ENCODE measurements around the gene FTO. TPM values are rescaled to one million over a fixed set of nuclear protein-coding genes. Genes with fewer than 3 reads are reported as not detected.

Gene FTO
- total RNA-seq, 1 experiment from 2014 or later, result 78.3 TPM

DNA sequence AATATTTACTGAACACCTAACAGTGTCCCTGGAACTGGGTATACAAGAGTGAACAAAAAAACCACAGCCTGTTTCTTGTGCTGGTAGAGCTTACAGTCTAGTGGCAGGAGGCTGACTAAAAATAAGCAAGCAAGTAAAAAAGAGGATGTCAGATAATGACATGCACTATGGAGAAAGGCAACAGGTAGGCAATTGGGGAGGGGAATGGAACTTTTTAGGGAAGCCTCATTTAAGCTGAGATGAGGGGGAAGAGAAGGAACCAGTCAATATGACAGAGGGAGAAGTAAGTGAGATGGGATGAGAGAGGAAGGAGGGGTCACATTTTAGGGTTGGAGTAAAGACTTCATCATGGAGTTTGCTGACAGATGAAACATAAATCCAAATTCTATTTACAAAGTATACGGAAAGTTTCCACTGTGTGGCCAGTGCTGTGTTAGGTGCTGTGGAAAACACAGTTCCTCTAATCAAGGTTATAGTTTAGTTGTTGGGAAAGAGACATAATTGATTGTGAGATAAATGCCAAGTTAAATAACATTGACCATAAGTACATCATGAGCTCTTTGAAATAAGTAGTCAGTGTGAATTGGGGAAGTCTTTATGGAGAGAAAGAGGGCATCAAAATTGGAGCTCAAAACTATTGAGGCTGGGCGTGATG lies 251.4 kb downstream of the FTO start:
- H3K4me3 Mint-ChIP-seq (ENCODE audit: unreplicated experiment), result no peak overlapping the region
- peaks cover 6% of the 10 kb centered on the region for H3K4me1 Mint-ChIP-seq (ENCODE audit: low read depth, unreplicated experiment)
- no peaks in the 10 kb centered on the region for H3K27me3 Mint-ChIP-seq (ENCODE audit: insufficient read depth, unreplicated experiment)
- TF ChIP-seq, protein P1, sequence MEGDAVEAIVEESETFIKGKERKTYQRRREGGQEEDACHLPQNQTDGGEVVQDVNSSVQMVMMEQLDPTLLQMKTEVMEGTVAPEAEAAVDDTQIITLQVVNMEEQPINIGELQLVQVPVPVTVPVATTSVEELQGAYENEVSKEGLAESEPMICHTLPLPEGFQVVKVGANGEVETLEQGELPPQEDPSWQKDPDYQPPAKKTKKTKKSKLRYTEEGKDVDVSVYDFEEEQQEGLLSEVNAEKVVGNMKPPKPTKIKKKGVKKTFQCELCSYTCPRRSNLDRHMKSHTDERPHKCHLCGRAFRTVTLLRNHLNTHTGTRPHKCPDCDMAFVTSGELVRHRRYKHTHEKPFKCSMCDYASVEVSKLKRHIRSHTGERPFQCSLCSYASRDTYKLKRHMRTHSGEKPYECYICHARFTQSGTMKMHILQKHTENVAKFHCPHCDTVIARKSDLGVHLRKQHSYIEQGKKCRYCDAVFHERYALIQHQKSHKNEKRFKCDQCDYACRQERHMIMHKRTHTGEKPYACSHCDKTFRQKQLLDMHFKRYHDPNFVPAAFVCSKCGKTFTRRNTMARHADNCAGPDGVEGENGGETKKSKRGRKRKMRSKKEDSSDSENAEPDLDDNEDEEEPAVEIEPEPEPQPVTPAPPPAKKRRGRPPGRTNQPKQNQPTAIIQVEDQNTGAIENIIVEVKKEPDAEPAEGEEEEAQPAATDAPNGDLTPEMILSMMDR (IDR thresholded peaks at IDR 0.05; ENCODE audit: insufficient read depth in 1 of 2, low read depth in 1 of 2, low read length in 1 of 2, severe bottlenecking in 1 of 2, unreplicated experiment in 1 of 2), result no peak
- intact Hi-C loops (cut with micrococcal nuclease; ENCODE audit: unreplicated experiment), result no loop called here
- 0 out of 2 replicates have a peak, but pooled peaks cover 6% of the 10 kb centered on the region for H3K4me1 ChIP-seq
- H3K4me3 ChIP-seq (ENCODE audit: low read depth, low read length), result no peak overlapping the region
- DNase-seq, result no peak
- H3K36me3 Mint-ChIP-seq (ENCODE audit: insufficient read depth, unreplicated experiment), result no peaks in the 10 kb centered on the region
- H3K9me3 Mint-ChIP-seq (ENCODE audit: unreplicated experiment), result no peaks in the 10 kb centered on the region
- no peak overlapping the region for H3K27ac Mint-ChIP-seq (ENCODE audit: unreplicated experiment)
- CTCF ChIA-PET, result no interaction called here
- H3K36me3 ChIP-seq (ENCODE audit: control insufficient read depth, insufficient read depth, low read length), result no peaks in the 10 kb centered on the region
- POLR2A ChIA-PET, result no interaction called here
- no peaks in the 10 kb centered on the region for H3K27me3 ChIP-seq (replicated peaks; ENCODE audit: control insufficient read depth, insufficient read depth, low read length)
- H3K9me3 ChIP-seq, result no peaks in the 10 kb centered on the region
- BruUV-seq (replicated peaks), result no TSS peak

DNA sequence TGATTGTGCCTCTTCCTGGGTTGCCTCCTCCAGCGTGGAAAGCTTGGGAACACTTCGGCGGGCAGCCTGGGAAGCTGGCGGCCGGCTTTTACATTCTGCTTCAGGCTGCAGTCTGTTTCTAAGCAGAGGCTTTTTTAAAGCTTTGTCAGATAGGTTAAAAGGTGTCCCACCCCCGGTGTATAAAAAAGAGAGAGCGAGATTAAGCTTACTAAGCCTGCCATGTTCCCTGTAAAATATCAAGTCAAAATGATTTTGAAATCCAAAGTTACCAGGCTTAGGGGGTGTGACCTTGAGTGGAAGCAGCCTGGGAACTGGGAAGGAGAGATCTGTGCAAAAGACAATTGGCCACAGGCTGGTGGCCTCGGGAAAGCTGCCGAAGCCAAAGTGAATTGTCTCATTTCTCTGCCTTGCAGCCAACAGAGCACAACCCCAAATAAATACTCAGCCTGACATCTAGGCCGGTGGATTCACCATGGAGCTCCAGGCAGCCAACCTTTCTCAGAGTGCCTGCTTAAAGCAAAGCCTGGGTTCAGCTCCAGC lies 254.5 kb downstream of the FTO start:
- POLR2A ChIA-PET, result no interaction called here
- BruUV-seq (replicated peaks), result no TSS peak
- H3K36me3 Mint-ChIP-seq (ENCODE audit: insufficient read depth, unreplicated experiment), result no peaks in the 10 kb centered on the region
- H3K27me3 Mint-ChIP-seq (ENCODE audit: insufficient read depth, unreplicated experiment), result no peaks in the 10 kb centered on the region
- Histone ChIP-seq H3K36me3 (ENCODE audit: control insufficient read depth, insufficient read depth, low read length) (no peaks in the 10 kb centered on the region), H3K4me3 (ENCODE audit: low read depth, low read length) (no peak overlapping the region), H3K27me3 (replicated peaks; ENCODE audit: control insufficient read depth, insufficient read depth, low read length) (no peaks in the 10 kb centered on the region), H3K9me3 (no peaks in the 10 kb centered on the region), H3K4me1 (no peaks in the 10 kb centered on the region)
- CTCF ChIA-PET, result no interaction called here
- H3K4me3 Mint-ChIP-seq (ENCODE audit: unreplicated experiment), result no peak overlapping the region
- TF ChIP-seq, protein P1 (IDR thresholded peaks at IDR 0.05; ENCODE audit: insufficient read depth in 1 of 2, low read depth in 1 of 2, low read length in 1 of 2, severe bottlenecking in 1 of 2, unreplicated experiment in 1 of 2), result no peak
- DNase-seq, result no peak
- H3K9me3 Mint-ChIP-seq (ENCODE audit: unreplicated experiment), result no peaks in the 10 kb centered on the region
- no peak overlapping the region for H3K27ac Mint-ChIP-seq (ENCODE audit: unreplicated experiment)
- intact Hi-C loops (cut with micrococcal nuclease; ENCODE audit: unreplicated experiment), result no loop called here
- peaks cover 6% of the 10 kb centered on the region for H3K4me1 Mint-ChIP-seq (ENCODE audit: low read depth, unreplicated experiment)

DNA sequence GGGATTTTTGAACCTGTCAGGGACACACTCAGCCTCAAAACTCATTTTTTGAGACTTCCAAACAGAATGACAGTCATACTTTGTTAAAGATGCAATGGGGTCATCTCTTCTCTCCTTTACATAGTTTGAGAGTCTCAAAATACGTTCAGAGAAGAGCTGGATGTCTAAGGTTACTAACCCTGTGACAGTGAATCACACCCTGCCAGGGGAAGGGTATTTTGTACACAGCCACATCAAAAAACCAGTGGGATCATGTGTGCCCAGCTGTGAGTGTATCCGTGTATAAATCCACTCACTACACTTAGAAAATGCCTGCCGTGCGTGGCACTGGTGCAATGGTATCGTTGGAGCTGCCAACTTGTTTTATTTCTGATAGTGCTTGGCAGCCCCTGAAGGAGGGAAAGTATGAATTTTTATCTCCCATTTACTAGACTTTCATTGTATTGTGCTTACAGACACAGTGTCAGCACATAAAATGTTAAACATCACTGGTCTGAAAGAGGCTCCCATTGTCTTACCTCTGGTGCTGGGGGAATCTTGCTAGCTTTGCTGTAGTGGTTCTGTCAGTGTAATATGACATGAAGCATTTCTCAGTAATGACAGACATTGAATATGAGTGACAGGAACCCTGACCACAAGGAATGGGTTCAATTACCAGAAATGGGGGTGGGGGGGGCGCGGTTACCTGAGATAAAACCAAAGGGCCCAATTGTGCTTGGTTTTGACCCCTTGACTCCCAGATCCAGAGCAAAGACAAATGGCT lies 256.3 kb downstream of the FTO start:
- H3K9me3 Mint-ChIP-seq (ENCODE audit: unreplicated experiment), result no peaks in the 10 kb centered on the region
- TF ChIP-seq, protein P1 (IDR thresholded peaks at IDR 0.05; ENCODE audit: insufficient read depth in 1 of 2, low read depth in 1 of 2, low read length in 1 of 2, severe bottlenecking in 1 of 2, unreplicated experiment in 1 of 2), result no peak
- Histone ChIP-seq H3K4me1 (no peaks in the 10 kb centered on the region), H3K27me3 (replicated peaks; ENCODE audit: control insufficient read depth, insufficient read depth, low read length) (no peaks in the 10 kb centered on the region), H3K9me3 (no peaks in the 10 kb centered on the region), H3K36me3 (ENCODE audit: control insufficient read depth, insufficient read depth, low read length) (no peaks in the 10 kb centered on the region), H3K4me3 (ENCODE audit: low read depth, low read length) (no peak overlapping the region)
- H3K36me3 Mint-ChIP-seq (ENCODE audit: insufficient read depth, unreplicated experiment), result no peaks in the 10 kb centered on the region
- CTCF ChIA-PET, result interaction anchor here (0.6 kb wide), 1 partner anchor 28 kb away, joined by 3 read pairs; no protein-coding TSS in a partner anchor
- no TSS peak for BruUV-seq (replicated peaks)
- H3K4me1 Mint-ChIP-seq (ENCODE audit: low read depth, unreplicated experiment), result peaks cover 3% of the 10 kb centered on the region
- no peaks in the 10 kb centered on the region for H3K27me3 Mint-ChIP-seq (ENCODE audit: insufficient read depth, unreplicated experiment)
- POLR2A ChIA-PET, result no interaction called here
- no peak overlapping the region for H3K4me3 Mint-ChIP-seq (ENCODE audit: unreplicated experiment)
- no peak overlapping the region for H3K27ac Mint-ChIP-seq (ENCODE audit: unreplicated experiment)
- intact Hi-C loops (cut with micrococcal nuclease; ENCODE audit: unreplicated experiment), result no loop called here
- no peak for DNase-seq
